ENCODE data around the gene OGDHL. TPM values are rescaled to one million over a fixed set of nuclear protein-coding genes. Genes with fewer than 3 reads are reported as not detected.
"Not testable (repeated sequence)": the region's sequence is repeated elsewhere in the genome, so short reads cannot be mapped to it uniquely, and the experiment has no call there.

The OGDHL gene
- total RNA-seq, 1 donor, result 0.27 TPM

DNA sequence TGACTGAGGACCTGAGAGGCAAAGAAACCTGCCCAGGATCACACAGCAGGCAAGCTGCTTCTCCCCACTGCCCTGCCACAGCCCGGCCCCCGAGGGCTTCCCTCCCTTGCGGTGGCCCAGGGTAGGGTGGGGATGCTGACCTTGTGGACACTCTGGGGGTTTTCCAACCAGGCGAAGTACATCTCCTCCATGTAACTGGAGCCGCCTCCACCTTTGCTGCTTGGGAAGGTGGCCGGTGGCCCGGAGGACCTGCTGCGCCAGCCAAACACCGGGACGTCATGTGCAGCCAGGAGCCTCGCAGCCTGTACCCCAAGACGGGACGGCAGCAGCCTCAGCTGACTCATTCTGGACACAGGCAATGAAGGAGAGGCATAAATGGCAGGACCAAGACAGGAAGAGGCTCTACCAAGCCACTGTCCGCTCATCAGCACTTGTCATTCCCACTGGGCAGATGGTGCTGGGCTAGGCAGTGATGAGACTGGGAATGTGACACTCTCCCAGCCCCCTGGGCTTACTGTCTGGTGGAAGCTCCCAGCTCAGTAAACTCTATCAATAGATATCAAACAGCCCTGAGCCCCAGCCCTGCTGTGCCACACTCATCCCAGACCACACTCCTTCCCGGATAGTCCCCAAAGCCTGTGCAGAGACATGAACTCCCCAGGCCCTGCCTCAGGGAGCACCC is 3.7 kb downstream of the OGDHL start:
- no peak for DNase-seq (ENCODE audit: low read depth in 2 of 3, low spot score in 2 of 3)

DNA sequence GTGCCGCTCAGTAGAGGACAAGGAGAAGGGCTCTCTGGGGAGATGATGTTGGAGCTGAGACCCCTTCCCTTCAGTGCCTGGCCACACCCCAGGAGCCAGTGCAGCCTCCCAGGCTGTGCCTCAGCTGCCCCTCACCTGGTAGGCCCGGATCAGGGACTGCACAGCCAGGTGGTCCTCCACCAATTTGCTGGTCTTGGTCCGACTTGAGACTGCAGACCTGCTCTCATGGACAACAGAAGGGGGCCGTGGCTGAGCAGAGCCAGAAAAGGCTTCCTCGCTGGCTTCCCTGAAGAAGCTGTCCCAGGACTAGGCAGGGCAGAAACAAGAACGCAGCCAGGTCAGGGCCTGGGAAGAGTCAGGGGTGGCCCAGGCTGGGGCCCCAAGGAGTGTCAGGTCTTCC is 5.5 kb downstream of the OGDHL start:
- DNase-seq (ENCODE audit: low read depth in 2 of 3, low spot score in 2 of 3), result no peak

- DNase-seq (ENCODE audit: low read depth in 2 of 3, low spot score in 2 of 3), result no peak
These were observed 6.1 kb downstream of the OGDHL start for GRCh38 chr10:49756031-49756430.

DNA sequence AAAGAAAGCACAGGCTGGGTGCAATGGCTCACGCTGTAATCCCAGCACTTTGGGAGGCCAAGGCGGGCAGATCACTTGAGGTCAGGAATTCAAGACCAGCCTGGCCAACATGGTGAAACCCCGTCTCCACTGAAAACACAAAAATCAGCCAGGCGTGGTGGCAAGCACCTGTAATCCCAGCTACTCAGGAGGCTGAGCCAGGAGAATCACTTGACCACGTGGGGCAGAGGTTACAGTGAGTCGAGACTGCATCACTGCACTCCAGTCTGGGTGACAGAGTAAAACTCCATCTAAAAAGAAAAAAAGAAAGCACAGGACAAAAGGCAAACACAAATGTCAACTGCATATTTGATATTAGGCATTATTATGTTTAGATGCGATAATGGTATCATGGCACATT is 7.2 kb downstream of the OGDHL start:
- DNase-seq (ENCODE audit: low read depth in 2 of 3, low spot score in 2 of 3), result not testable (repeated sequence)

DNA sequence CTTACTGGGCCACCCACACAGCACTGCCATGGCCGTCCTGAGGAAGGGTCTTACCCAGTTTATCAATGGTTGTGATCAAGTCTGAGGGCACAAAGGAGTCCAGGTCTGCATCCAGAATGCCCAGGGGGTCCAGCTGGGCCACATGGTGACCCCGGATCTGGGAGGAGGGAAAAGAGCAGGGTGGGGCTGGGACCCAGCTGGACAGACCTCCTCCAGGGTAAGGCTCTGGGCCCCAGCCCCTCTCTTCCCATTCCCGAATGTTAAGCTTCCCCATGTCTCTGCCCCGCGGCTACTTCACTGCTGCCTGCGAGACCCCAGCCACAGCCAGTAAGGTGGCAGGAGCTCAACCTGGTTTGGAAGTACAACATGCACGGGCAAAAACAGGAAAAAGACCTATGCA is 9.5 kb downstream of the OGDHL start:
- DNase-seq (ENCODE audit: low read depth in 2 of 3, low spot score in 2 of 3), result no peak

DNA sequence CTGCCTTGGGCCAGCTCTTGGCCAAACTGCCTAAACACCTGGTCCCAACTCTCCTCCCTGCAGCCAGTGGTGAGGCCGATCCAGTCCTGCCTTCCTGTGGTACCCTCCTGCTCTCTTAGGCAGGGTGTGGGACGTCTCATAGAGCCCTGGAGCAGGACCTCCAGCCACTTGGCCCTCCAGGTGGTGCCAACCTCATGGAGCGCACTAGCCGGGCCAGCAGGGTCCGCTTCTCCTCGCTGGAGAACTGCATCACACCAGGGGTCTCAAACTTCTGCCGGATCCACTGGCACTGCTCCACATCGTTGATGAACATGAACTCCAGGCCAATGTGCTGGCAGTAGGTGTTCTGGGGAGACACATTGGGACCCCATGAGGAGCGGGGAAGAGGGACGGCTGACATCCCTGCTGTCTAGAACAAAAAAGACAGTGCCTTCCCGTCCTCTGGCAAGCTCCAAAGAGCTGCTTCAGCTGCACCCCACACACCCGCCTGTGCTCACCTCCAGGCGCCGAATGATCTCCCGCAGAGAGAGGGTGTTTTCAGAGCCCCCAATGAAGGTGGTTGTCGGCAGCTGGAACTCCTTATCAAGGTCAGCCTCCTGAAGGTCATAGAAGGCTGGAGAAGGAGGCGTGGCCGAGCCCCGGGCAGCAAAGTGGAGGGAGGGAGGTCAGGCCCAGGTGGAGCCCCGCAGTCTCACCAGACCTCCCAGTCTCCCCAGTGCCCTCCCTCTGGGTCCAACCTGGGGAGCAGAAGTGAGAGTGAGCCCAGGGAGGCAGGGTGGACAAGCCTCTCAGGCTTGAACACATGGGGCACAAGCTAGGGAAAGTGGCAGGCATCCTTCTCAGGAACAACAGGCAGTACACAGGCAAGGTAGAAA is 10.2 kb downstream of the OGDHL start:
- DNase-seq (ENCODE audit: low read depth in 2 of 3, low spot score in 2 of 3), result no peak

GRCh38 chr10:49751216-49751615 is 10.9 kb downstream of the OGDHL start:
- no peak for DNase-seq (ENCODE audit: low read depth in 2 of 3, low spot score in 2 of 3)

- DNase-seq (ENCODE audit: low read depth in 2 of 3, low spot score in 2 of 3), result no peak
These were observed 11.6 kb downstream of the OGDHL start for GRCh38 chr10:49750546-49750945.

DNA sequence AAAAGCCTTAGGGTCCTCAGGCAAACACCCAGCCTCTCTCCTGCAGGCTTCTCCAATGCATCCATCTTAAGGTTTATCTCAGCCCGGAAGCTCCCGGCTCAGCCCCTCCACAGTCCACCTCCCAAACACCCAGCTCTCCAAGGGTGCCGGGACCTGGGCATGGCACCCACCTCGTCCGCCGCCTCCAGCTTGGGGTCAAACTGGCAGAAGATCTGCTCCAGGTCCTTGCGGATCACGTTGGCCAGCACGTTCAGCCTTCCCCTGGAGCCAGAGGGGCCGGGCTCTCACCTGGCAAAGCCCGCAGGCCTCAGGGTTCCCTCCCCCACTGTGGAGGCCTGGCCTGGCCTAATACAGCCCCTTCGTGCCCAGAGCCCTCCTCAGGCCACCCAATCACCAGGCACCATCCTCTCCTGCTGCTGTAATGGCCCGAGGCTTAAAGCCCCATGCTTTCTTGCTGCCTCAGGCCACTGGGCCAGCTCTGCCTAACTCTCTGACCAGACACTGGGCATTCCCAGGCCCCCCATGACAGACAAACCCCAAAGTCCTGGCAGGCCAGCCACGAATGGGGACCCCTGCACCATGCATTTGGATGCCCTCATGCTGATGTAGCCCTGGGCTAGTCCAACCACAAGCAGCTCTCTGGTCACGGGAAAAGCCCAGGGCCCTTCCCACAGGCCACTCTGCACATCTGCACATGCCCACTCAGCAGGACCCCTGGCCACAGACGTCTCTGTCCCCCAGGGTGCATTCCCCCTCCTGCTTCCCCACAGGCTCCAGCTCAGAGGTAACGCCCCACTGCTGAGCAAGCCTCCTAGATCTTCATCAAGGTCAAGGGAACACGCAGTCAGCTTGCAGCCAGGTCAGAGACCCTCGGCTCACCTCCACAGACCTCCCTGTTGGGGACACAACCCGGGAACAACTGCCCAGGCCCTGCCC is 12.3 kb downstream of the OGDHL start:
- no peak for DNase-seq (ENCODE audit: low read depth in 2 of 3, low spot score in 2 of 3)

DNA sequence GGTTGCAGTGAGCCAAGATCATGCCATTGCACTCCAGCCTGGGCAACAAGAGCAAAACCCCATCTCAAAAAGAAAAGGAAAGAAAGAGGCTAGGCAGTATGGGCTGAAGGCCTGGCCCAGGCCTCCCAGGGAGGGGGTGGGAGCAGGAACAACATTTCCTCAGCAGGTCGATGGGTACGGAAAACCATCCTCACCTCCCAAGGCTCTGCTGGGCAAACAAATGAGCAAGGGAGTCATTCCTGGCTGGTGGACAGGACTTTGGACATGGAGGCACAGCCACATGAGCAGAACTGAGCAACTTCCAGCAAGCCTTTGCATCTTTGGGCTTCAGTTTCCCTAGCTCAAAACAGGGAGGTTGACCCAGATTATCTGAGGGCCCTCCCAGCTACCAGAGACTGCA is 13.0 kb downstream of the OGDHL start:
- no peak for DNase-seq (ENCODE audit: low read depth in 2 of 3, low spot score in 2 of 3)

- no peak for DNase-seq (ENCODE audit: low read depth in 2 of 3, low spot score in 2 of 3)
These were observed 14.1 kb downstream of the OGDHL start for GRCh38 chr10:49748006-49748405.

- no peak for DNase-seq (ENCODE audit: low read depth in 2 of 3, low spot score in 2 of 3)
These were observed 14.8 kb downstream of the OGDHL start for GRCh38 chr10:49747303-49747646.

GRCh38 chr10:49746626-49747302 is 15.4 kb downstream of the OGDHL start:
- no peak for DNase-seq (ENCODE audit: low read depth in 2 of 3, low spot score in 2 of 3)

DNA sequence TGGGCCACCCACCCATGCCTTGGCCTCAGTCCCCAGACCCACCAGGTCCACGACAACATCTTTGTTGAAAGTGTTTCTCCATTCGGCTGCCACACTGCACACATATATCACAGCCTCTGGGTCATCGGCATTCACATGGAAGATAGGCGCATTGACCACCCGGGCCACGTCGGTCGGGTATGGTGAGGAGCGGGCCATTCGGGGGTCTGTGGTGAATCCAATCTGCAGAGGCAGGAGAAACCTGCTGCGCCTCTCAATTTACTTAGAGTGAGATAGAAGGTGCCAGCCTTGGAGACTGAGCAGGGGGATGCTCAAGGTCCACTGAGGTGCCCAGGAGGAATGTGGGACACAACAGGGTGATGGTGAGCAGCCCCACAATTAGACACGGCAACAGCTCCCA is 16.4 kb downstream of the OGDHL start:
- DNase-seq (ENCODE audit: low read depth in 2 of 3, low spot score in 2 of 3), result no peak

DNA sequence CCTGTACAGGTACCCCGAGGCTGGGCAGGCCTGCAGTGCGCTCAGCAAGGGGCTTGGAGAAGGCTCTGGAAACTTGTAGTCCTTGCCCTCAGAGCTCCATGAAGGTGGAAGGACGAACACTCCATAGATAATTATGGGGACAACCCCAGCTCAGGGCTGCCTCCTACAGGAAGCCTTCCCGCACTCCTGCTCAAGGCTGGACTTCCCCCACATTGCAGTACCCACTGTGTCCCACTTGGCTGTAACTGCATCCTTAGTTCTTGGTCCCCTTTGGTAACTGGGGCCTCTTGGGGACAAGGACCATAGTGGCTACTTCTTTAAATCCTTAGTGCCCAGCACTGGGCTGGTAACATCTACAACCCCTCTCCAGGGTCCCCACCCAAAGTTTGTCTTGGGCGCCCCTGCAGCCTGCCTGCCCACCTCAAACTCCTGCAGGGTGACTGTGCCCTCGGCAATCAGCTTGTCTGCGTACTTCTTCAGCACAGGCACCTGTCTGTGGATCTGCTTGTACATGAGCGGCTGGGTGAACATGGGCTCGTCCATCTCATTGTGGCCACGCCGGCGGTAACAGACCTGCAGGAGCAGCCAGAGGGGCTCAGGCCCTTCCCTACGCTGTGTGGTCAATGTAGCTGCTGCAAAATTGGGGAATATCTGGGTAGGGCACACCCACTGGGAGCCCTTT is 17.1 kb downstream of the OGDHL start:
- no peak for DNase-seq (ENCODE audit: low read depth in 2 of 3, low spot score in 2 of 3)

DNA sequence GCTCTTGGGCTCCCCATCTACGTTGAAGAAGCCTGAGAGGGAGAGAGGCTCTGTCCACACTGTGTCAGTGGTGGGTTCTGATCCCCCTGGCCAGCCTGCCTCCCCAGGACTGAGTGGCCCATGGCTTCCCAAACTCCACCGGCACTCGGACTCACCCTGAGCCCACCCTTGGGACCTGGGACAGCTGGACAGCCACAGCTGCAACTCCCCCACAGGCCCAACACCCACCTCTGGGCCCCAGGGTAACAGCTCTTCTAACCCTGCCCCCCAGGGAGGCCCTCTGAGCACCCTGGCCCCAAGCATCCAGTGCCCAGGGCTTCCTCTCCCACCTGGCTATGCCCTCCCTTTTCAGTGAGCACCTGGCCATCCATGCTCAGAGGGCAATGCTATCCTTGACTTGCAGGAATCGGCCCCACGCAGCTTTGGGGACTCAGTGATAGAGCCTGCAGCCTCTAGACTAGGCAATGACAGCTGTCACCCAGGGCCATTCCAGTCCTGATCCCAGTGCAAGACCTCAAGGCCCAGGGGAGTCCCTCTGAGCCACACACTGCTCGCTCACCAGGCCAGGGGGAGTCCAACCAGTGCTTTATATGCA is 17.9 kb downstream of the OGDHL start:
- DNase-seq (ENCODE audit: low read depth in 2 of 3, low spot score in 2 of 3), result no peak

DNA sequence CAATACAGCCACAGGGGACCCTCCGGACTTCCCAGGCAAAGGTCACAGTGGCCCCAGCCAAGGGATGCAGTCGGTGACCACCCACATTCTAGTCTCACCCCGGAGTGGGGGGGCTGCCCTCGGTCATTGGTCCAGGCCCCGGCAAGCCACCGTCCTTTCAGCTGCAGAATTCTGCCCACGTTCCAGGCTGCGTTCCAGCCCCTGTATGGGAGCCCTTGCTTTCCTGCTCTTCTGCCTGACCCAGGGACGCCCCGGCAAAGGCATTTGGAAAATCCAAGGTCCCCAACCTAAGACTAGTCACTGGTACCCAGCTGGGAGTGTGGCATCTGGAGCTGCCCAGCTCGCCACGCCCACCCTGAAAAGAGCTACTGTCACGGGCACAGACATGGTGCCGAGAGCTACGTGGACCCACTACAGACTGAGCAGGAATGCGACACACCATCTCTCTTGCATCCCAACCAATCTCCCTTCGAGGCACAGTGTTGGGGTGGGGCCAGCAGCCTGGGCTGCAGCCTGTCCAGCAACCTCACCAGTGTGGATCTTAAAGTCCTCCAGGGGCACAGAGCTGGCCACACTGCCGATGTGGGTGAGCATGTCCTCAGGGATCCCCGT is 18.6 kb downstream of the OGDHL start:
- DNase-seq (ENCODE audit: low read depth in 2 of 3, low spot score in 2 of 3), result no peak

DNA sequence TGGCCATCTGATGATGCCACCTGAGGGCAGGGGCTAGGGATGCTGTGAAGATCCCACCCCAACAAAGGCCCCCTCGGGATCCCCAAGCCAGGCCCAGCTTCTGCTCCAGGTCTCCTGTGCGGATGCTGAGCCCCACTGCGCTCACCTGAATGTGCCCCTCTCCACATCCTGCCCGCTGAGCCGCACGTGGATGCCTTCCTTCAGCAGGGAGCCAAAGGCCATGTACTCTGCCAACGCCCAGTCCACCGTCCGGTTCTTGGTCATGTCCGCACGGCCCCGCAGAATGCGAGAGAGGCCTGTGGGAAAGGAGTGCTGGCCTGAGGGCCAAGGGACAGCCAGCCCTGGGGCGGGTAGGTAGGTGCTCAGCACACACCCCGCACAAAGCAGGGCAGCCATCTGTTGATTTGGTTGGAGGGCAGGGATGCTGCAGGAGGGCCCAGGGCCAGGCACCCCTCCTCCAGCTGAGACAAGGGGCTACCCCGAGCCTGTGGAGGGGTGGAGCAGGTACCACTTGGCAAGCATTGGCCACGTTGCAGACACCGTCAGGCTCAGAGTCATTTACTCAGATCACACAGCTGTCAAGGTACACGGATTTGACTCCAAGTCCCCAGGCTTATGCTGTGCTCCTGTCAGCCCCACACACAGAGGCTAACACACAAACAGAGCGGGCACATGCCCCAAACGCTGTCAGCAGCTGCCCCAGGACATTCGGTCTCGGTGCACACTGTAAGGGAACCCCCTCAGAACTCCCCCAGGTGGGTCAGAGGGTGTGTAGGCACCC is 19.2 kb downstream of the OGDHL start:
- DNase-seq (ENCODE audit: low read depth in 2 of 3, low spot score in 2 of 3), result no peak

Measured in hematopoietic multipotent progenitor cell (in vitro differentiated cells).